Ishikawa (cell line): ENCODE results near the gene SLC22A24.

ENCODE experiments used
- CEBPB ChIP-seq: IDR thresholded peaks from 2 replicates; pipeline ENCODE4 v1.6.1; 2012
- CREB1 ChIP-seq: IDR thresholded peaks from 2 replicates; pipeline ENCODE4 v1.6.1; 2012; ENCODE audit warnings: low read depth
- EGR1 ChIP-seq: IDR thresholded peaks from 2 replicates; pipeline ENCODE4 v1.6.1; 2012
- EP300 ChIP-seq: IDR thresholded peaks from 2 replicates; pipeline ENCODE4 v1.6.1; 2012; ENCODE audit warnings: borderline replicate concordance
- FOXM1 ChIP-seq: IDR thresholded peaks from 2 replicates; pipeline ENCODE4 v1.6.1; 2012; ENCODE audit warnings: low read depth, borderline replicate concordance
- NFIC ChIP-seq: IDR thresholded peaks from 2 replicates; pipeline ENCODE4 v1.6.1; 2012
- RAD21 ChIP-seq: IDR thresholded peaks from 2 replicates; pipeline ENCODE4 v1.6.1; 2012; ENCODE audit warnings: low read depth
- REST ChIP-seq: IDR thresholded peaks from 2 replicates; pipeline ENCODE4 v1.6.1; 2012; ENCODE audit warnings: low read depth, mild to moderate bottlenecking
- TAF1 ChIP-seq: IDR thresholded peaks from 2 replicates; pipeline ENCODE4 v1.6.1; 2012; ENCODE audit warnings: low read depth, mild to moderate bottlenecking
- TCF12 ChIP-seq: IDR thresholded peaks from 2 replicates; pipeline ENCODE4 v1.6.1; 2012; ENCODE audit warnings: low read depth
- TEAD4 ChIP-seq: IDR thresholded peaks from 2 replicates; pipeline ENCODE4 v1.6.1; 2012
- YY1 ChIP-seq: IDR thresholded peaks from 2 replicates; pipeline ENCODE4 v1.6.1; 2012; ENCODE audit warnings: low read depth
- ZBTB7A ChIP-seq: IDR thresholded peaks from 2 replicates; pipeline ENCODE4 v1.6.1; 2012; ENCODE audit warnings: low read depth
- TF ChIP-seq, protein P1 (sequence below): IDR thresholded peaks from 2 replicates; pipeline ENCODE4 v1.6.1; 2012
- TF ChIP-seq, protein P2 (sequence below): IDR thresholded peaks from 2 replicates; pipeline ENCODE4 v1.6.1; 2012

The SLC22A24 gene

GRCh38 chr11:63080682-63081081, 63.3 kb downstream of the SLC22A24 start:
- TF ChIP-seq, protein P1, sequence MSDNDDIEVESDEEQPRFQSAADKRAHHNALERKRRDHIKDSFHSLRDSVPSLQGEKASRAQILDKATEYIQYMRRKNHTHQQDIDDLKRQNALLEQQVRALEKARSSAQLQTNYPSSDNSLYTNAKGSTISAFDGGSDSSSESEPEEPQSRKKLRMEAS, result no peak
- TF ChIP-seq YY1 (no peak), RAD21 (no peak), TEAD4 (no peak), REST (no peak), EGR1 (no peak), NFIC (no peak), ZBTB7A (no peak), TAF1 (no peak), CEBPB (no peak), TCF12 (no peak), CREB1 (no peak), EP300 (no peak), FOXM1 (no peak)
- TF ChIP-seq, protein P2, sequence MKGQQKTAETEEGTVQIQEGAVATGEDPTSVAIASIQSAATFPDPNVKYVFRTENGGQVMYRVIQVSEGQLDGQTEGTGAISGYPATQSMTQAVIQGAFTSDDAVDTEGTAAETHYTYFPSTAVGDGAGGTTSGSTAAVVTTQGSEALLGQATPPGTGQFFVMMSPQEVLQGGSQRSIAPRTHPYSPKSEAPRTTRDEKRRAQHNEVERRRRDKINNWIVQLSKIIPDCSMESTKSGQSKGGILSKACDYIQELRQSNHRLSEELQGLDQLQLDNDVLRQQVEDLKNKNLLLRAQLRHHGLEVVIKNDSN, result no peak

DNA sequence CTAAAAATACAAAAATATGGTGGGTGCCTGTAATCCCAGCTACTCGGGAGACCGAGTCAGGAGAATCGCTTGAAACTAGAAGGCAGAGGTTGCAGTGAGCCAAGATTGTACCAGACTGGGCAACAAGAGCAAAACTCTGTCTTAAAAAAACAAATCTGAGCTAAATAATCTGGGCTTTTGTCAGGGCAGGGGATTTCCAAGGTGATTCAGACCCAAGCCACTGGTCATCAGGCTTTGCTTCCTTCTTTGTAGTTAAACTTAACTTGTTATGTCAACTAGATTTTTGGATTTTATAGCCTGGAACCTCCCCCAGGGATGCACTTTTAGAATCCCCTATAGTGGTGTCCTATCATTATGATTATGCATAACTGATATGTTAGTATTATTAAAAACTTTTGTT, 101.4 kb downstream of the SLC22A24 start:
- TF ChIP-seq CREB1 (no peak), YY1 (no peak), TEAD4 (no peak), CEBPB (no peak), NFIC (no peak), ZBTB7A (no peak), REST (no peak), FOXM1 (no peak), TCF12 (no peak), EP300 (no peak), TAF1 (no peak), EGR1 (no peak), RAD21 (no peak)
- TF ChIP-seq, protein P2, result no peak
- TF ChIP-seq, protein P1, result no peak

DNA sequence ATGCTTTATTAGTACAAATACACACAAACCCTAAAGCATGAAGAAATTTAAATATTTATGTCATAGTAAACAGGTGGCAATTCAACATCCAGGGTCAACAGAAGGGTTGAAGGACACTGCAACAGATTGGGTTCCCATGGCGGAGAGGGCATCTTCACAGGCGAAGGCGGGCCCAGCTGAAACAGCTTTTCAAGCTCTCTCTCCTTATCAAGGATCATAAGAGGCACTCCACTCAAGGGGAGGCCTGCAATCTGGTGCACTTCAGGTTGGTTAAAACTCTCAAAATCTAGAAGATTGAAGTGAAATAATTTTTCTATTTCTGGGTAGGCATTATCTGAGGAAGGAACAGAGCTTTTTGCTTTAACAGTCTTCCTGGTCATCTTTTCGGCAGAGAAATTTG, 111.6 kb downstream of the SLC22A24 start:
- TF ChIP-seq TAF1 (no peak), FOXM1 (no peak), EGR1 (no peak), CEBPB (no peak), YY1 (no peak), TCF12 (no peak), NFIC (no peak), ZBTB7A (no peak), EP300 (no peak), REST (no peak)
- TF ChIP-seq, protein P1, result no peak
- TF ChIP-seq, protein P2, result no peak
